ENCODE data around the gene ACSF2.

Gene ACSF2

GRCh38 chr17:50458701-50459676 is 33.0 kb downstream of the ACSF2 start:
- no peak for TF ChIP-seq ZNF274 (IDR thresholded peaks at IDR 0.05; ENCODE audit: low read depth, low read length)
- H3K4me3 ChIP-seq (ENCODE audit: low read length) = no peak overlapping the region

GRCh38 chr17:50459756-50460155 is 33.7 kb downstream of the ACSF2 start:
- TF ChIP-seq ZNF274 (IDR thresholded peaks at IDR 0.05; ENCODE audit: low read depth, low read length) = no peak
- no peak overlapping the region for H3K4me3 ChIP-seq (ENCODE audit: low read length)

- no peak overlapping the region for H3K4me3 ChIP-seq (ENCODE audit: low read length)
Observed at GRCh38 chr17:50460831-50461526, 35.0 kb downstream of the ACSF2 start.

GRCh38 chr17:50461550-50462132 is 35.6 kb downstream of the ACSF2 start:
- H3K4me3 ChIP-seq (ENCODE audit: low read length) = no peak overlapping the region
- TF ChIP-seq ZNF274 (IDR thresholded peaks at IDR 0.05; ENCODE audit: low read depth, low read length) = no peak

More at GRCh38 chr17:50460831-50461526, 35.0 kb downstream of the ACSF2 start:
- TF ChIP-seq ZNF274 (IDR thresholded peaks at IDR 0.05; ENCODE audit: low read depth, low read length) = no peak

- TF ChIP-seq ZNF274 (IDR thresholded peaks at IDR 0.05; ENCODE audit: low read depth, low read length) = no peak
- no peak overlapping the region for H3K4me3 ChIP-seq (ENCODE audit: low read length)
Observed at GRCh38 chr17:50462446-50462845, 36.4 kb downstream of the ACSF2 start.

- H3K4me3 ChIP-seq (ENCODE audit: low read length) = no peak overlapping the region
- no peak for TF ChIP-seq ZNF274 (IDR thresholded peaks at IDR 0.05; ENCODE audit: low read depth, low read length)
Observed at GRCh38 chr17:50464121-50464520, 38.1 kb downstream of the ACSF2 start.

- H3K4me3 ChIP-seq (ENCODE audit: low read length) = no peak overlapping the region
- TF ChIP-seq ZNF274 (IDR thresholded peaks at IDR 0.05; ENCODE audit: low read depth, low read length) = no peak
Observed at GRCh38 chr17:50464736-50465135, 38.7 kb downstream of the ACSF2 start.

- no peak overlapping the region for H3K4me3 ChIP-seq (ENCODE audit: low read length)
- TF ChIP-seq ZNF274 (IDR thresholded peaks at IDR 0.05; ENCODE audit: low read depth, low read length) = no peak
Observed at GRCh38 chr17:50465171-50465570, 39.2 kb downstream of the ACSF2 start.

GRCh38 chr17:50465635-50466034 is 39.6 kb downstream of the ACSF2 start:
- TF ChIP-seq ZNF274 (IDR thresholded peaks at IDR 0.05; ENCODE audit: low read depth, low read length) = no peak
- H3K4me3 ChIP-seq (ENCODE audit: low read length) = no peak overlapping the region

- TF ChIP-seq ZNF274 (IDR thresholded peaks at IDR 0.05; ENCODE audit: low read depth, low read length) = no peak
- H3K4me3 ChIP-seq (ENCODE audit: low read length) = no peak overlapping the region
Observed at GRCh38 chr17:50466371-50467113, 40.5 kb downstream of the ACSF2 start.

GRCh38 chr17:50467114-50467854 is 41.3 kb downstream of the ACSF2 start:
- H3K4me3 ChIP-seq (ENCODE audit: low read length) = no peak overlapping the region

GRCh38 chr17:50467855-50468303 is 41.9 kb downstream of the ACSF2 start:
- no peak overlapping the region for H3K4me3 ChIP-seq (ENCODE audit: low read length)
- TF ChIP-seq ZNF274 (IDR thresholded peaks at IDR 0.05; ENCODE audit: low read depth, low read length) = no peak

More at GRCh38 chr17:50467114-50467854, 41.3 kb downstream of the ACSF2 start:
- no peak for TF ChIP-seq ZNF274 (IDR thresholded peaks at IDR 0.05; ENCODE audit: low read depth, low read length)

Data from GM08714 (cell line).